ENCODE measurements around the gene C1orf159.
A peak's percentile ranks its signal among the peaks of the same experiment; 100 is the strongest.

The C1orf159 gene

GRCh38 chr1:1130206-1131120, 14.6 kb upstream of the C1orf159 start:
- DNase-seq: no peak

GRCh38 chr1:1129381-1129821, 13.5 kb upstream of the C1orf159 start:
- no peak for DNase-seq

- DNase-seq: no peak
These were observed 12.7 kb upstream of the C1orf159 start for GRCh38 chr1:1128454-1129139.

- DNase-seq: no peak
These were observed 11.9 kb upstream of the C1orf159 start for GRCh38 chr1:1127551-1128451.

- no peak for DNase-seq
These were observed 10.1 kb upstream of the C1orf159 start for GRCh38 chr1:1125945-1126344.

- DNase-seq: no peak
These were observed 9.1 kb upstream of the C1orf159 start for GRCh38 chr1:1124786-1125642.

- no peak for DNase-seq
These were observed 8.6 kb upstream of the C1orf159 start for GRCh38 chr1:1124508-1124785.

GRCh38 chr1:1123581-1124507, 8.0 kb upstream of the C1orf159 start:
- no peak for DNase-seq

- DNase-seq: no peak
These were observed 7.1 kb upstream of the C1orf159 start for GRCh38 chr1:1122981-1123480.

- DNase-seq: peak; percentile 86
These were observed 6.4 kb upstream of the C1orf159 start for GRCh38 chr1:1122078-1122811.

GRCh38 chr1:1121611-1122077, 5.8 kb upstream of the C1orf159 start:
- DNase-seq: no peak

GRCh38 chr1:1120866-1121591, 5.1 kb upstream of the C1orf159 start:
- DNase-seq: no peak

- no peak for DNase-seq
These were observed 4.2 kb upstream of the C1orf159 start for GRCh38 chr1:1120096-1120495.

GRCh38 chr1:1119272-1119890, 3.5 kb upstream of the C1orf159 start:
- no peak for DNase-seq

GRCh38 chr1:1118876-1119220, 3.0 kb upstream of the C1orf159 start:
- DNase-seq: no peak

- DNase-seq: no peak
These were observed 2.4 kb upstream of the C1orf159 start for GRCh38 chr1:1118011-1118875.

GRCh38 chr1:1117469-1117831, 1.6 kb upstream of the C1orf159 start:
- no peak for DNase-seq
